SK-N-MC (cell line): ENCODE measurements around the gene NVL.

Source experiments
- EZH2 ChIP-seq: fragments of 200-600 bp; sonication (generic); IDR thresholded peaks from one replicate; pipeline ENCODE4 v1.6.1; 2017; ENCODE audit warnings: antibody characterized with exemption
- POLR2AphosphoS5 ChIP-seq: IDR thresholded peaks from 2 replicates; pipeline ENCODE4 v1.6.1; 2012; ENCODE audit warnings: mild to moderate bottlenecking, low read depth, low read length, borderline replicate concordance

- TF ChIP-seq EZH2 (no peak), POLR2AphosphoS5 (no peak)
Observed at GRCh38 chr1:224217655-224218623, 112.0 kb downstream of the NVL start.
